Fibroblast of the aortic adventitia (primary cell): ENCODE data around the gene MATN3. TPM values are rescaled to one million over a fixed set of nuclear protein-coding genes. Genes with fewer than 3 reads are reported as not detected.

ENCODE experiments used
- DNase-seq: peaks from one replicate; pipeline ENCODE4 v3.0.0-alpha.2; 2010; ENCODE audit warnings: low read depth
- H3K4me3 ChIP-seq: 2 replicates; pipeline ENCODE4 v1.5.1; 2011; ENCODE audit warnings: low read depth, mild to moderate bottlenecking, control low read depth, low read length, moderate library complexity
- total RNA-seq: library from RNA; depleted of rRNA; stranded (reverse); fragments of >200 nt; gene quantifications from 2 replicates; pipeline ENCODE4 v1.2.3, GENCODE V29; 2012; ENCODE audit warnings: low replicate concordance
- TF ChIP-seq, protein P1 (sequence below): IDR thresholded peaks from 2 replicates; pipeline ENCODE4 v1.5.1; 2011; ENCODE audit warnings: mild to moderate bottlenecking, low read length, control low read depth, inconsistent platforms; ENCODE audit not compliant: insufficient read depth

The MATN3 gene
- total RNA-seq, 1 donor: 1.1 TPM

DNA sequence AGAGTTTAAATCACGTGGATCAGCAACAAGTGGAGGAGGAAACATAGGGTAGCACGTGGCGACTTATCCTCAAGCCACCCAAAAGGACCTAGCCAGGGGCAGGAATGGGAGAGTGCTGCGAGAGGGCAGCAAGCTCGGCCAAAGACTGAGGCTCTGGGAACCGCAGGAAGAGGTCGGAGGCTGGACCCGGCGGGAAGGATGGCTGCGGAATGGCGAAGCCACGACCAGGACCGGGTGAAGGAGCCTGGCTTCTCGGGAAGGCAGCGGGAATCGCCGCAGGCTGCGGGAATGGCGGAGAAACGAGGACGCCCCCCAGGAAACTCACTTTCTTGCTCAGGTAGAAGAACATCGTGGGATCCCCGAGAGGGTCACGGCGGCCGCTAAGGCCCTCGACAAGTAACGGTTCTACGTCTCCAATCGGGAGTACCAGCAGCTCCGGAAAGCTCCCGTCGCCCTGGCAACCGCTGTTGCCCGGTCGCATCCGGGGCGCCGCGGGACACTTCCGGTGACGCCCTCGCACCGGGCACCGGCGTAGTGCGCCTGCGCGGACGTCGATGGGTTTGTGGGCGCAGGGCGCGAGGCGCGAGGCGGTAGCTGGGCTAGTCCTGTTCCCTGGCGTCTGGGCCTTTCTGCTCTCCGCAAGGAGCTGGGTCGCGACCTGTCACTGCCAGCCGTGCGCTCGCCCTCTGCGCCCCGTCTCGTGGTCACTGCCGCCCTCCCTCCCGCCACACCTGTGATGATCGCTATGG, 22.6 kb downstream of the MATN3 start, which contains the start of gene WDR35:
Gene WDR35 (minus strand): TSS at position 439 of the 749 bp plus-strand sequence. CDS start 90 bp downstream, at position 349.
- peak within 1 kb of the TSS; percentile 91 for H3K4me3 ChIP-seq
- TF ChIP-seq, protein P1, sequence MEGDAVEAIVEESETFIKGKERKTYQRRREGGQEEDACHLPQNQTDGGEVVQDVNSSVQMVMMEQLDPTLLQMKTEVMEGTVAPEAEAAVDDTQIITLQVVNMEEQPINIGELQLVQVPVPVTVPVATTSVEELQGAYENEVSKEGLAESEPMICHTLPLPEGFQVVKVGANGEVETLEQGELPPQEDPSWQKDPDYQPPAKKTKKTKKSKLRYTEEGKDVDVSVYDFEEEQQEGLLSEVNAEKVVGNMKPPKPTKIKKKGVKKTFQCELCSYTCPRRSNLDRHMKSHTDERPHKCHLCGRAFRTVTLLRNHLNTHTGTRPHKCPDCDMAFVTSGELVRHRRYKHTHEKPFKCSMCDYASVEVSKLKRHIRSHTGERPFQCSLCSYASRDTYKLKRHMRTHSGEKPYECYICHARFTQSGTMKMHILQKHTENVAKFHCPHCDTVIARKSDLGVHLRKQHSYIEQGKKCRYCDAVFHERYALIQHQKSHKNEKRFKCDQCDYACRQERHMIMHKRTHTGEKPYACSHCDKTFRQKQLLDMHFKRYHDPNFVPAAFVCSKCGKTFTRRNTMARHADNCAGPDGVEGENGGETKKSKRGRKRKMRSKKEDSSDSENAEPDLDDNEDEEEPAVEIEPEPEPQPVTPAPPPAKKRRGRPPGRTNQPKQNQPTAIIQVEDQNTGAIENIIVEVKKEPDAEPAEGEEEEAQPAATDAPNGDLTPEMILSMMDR: no peak
- DNase-seq: peak; percentile 80

DNA sequence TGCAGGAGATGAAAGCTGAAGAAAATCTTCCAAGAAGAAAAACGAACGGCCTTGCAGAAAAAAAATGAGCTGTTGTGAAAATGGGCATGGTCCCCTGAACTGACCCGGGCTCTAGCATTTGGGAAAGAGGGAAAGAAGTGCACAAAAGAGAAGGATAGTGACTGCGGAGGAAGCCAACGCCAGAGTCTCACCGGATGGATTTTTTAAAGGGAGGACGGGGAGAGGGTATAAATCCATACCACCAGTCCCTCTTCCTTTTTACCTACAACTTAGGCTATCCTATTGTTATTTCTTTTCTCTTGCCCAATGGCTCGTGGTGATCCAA, 23.2 kb downstream of the MATN3 start:
- TF ChIP-seq, protein P1: no peak
- peak overlapping the region; percentile 91 for H3K4me3 ChIP-seq
- DNase-seq: no peak

DNA sequence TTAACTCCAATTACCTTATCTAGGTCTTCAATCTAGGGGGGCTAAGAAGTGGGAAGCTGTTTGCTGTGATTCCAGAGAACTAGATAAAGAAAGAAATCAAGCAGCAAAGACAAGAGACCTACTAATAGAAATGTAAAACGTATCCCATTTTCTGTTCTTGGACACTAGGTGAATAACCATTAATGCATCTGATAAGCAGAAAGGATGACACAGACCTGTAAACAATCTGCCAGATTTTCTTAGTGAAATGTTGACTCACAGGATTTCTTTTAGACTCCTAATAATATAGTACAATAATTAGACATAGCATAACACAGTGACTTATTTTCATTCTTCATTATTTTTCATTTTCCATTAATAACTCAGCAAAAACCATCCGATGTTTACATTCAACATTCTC, 23.9 kb downstream of the MATN3 start:
- H3K4me3 ChIP-seq: peak overlapping the region; percentile 91
- no peak for DNase-seq
- TF ChIP-seq, protein P1: no peak

DNA sequence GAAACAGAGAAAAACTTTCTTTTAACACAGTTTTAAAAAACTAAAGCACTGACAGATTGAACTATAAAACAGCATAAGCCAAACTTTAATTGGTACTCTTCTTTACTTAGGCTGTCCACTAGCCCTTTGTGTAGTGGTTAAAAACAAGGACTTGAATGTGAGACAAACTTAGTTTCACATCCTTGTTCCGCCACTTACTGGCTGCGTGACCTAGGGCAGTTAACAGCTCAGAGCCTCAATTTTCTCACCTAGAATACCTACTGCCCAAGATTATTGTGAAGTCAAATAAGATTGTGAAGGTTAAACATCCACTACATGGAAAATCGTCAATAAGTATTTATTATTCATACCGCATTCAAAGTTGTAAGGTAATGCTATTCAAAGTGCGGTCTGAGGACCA, 24.5 kb downstream of the MATN3 start:
- DNase-seq: no peak
- no peak overlapping the region for H3K4me3 ChIP-seq
- TF ChIP-seq, protein P1: no peak

DNA sequence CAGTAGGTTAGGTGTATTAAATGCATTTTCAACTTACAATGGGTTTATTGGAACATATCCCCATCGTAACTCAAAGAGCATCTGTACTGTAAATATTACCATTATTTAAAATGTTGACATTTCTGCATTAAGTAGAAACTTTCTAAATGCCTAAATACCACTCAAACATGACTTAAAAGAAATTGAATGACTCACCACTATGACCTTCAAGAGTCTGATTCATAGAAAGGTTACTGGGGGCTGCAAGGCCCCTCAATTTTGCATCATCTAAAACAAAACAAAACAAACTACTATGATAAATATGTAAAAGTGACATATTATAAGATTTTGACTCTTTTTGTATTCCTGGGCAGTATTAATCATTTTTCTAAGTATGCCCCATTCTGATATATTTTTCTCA, 30.2 kb downstream of the MATN3 start:
- TF ChIP-seq, protein P1: no peak

DNA sequence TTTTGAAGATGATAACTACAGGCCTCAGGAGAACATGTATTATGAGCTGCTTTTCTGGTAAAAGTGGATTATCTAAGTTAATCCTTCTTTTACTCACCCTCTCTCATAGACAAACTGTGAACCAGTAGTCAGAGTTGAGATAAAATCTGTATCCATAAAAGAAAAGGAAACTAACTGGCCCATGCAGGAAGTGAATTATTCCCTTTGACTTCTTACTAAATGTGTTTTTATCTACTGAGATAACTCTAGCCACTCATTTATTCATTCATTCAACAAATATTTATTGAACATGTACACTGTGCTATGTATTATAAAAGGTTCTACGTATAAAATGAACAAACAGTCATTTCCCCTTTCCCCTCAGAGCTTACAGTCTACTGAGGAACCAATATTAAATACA, 32.5 kb downstream of the MATN3 start:
- DNase-seq: peak; percentile 2
- TF ChIP-seq, protein P1: no peak

More for the DNA sequence above, 30.2 kb downstream of the MATN3 start:
- peak; percentile 3 for DNase-seq
- H3K4me3 ChIP-seq: no peak overlapping the region

DNA sequence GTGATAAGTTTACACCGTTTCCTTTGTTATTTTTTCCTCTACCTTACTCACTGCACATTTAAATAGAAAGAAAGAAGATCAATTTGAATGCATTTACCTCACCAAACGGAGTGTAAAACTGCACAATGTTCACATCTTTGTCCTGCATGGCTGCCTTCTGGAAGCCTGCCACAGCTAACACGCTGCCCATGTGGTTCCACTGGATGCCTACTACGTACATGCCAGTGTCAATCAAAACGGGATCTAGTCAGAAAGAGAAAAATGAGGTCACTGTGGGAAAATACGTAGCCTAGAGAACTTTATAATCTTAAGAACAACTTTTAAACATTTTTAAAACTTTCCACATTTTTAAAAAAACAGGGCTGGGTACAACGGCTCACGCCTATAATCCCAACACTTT, 39.0 kb downstream of the MATN3 start:
- no peak overlapping the region for H3K4me3 ChIP-seq

More for the DNA sequence above, 32.5 kb downstream of the MATN3 start:
- no peak overlapping the region for H3K4me3 ChIP-seq

More for the DNA sequence above, 39.0 kb downstream of the MATN3 start:
- TF ChIP-seq, protein P1: no peak
- DNase-seq: no peak
